ENCODE results near the gene ZNF227. TPM values are rescaled to one million over a fixed set of nuclear protein-coding genes. Genes with fewer than 3 reads are reported as not detected.

ZNF227 gene
- total RNA-seq, 1 experiment from 2014 or later = 18.5 TPM

DNA sequence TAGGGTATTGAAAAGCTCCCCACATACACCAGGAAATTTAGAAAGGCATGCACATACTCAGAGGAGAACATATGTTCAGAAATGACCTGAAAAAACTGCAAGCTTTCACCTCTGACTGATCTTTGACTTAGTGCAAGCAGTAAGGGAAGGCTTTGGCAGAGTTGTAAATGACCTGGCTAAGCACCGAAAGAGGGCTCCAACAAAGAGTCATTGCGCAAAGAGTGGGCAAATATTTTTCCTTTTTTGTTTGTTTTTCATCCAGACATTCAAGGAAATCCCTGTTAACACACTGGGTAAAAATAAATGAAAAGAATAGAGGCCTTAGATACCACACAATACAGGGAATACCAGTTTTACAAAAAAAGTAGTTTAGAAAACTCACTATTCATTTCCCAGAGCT lies 42.2 kb downstream of the ZNF227 start (continued):
- TF ChIP-seq TEAD4 (CRISPR knock-in tag; IDR thresholded peaks at IDR 0.05) (no peak), ESRRA (CRISPR knock-in tag; IDR thresholded peaks at IDR 0.05; ENCODE audit: borderline replicate concordance) (no peak)

DNA sequence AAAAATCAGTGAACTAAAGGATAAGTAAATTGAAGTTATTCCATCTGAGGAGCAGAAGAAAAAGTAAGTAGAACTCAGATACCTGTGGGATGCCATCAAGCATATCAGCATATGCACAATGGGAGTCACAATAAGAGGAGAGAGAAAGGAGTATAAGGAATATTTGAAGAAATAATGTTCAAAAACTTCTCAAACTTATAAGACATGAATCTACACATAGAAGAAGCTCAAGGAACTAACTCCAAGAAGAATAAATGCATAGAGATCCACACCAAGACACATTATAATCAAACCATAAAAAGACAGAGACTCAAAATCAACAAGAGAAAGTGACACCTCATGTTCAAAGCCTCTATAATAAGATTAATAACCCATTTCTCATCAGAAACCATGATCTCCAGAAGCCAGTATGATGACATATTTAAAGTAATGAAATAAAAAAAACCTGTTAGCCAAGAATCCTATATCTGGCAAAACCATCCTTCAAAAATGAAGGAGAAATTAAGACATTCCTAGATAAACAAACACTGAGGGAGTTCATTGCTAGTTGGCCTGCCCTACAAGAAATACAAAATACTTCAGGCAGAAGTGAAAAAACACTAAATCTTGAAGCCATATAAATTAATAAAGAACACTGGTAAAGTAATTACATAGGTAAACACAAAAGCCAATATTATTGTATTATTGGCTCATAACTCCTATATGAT lies 43.5 kb downstream of the ZNF227 start:
- peaks cover 7% of the 10 kb centered on the region for H3K4me1 Mint-ChIP-seq
- no peak for ATAC-seq
- peaks cover 47% of the 10 kb centered on the region for H3K36me3 Mint-ChIP-seq
- peaks cover 70% of the 10 kb centered on the region for H3K9me3 Mint-ChIP-seq
- H3K4me3 Mint-ChIP-seq = no peak overlapping the region
- CTCF ChIA-PET = no interaction called here
- POLR2A ChIA-PET = no interaction called here
- peaks cover 19% of the 10 kb centered on the region for H3K27me3 Mint-ChIP-seq (ENCODE audit: low read depth)
- no peak for DNase-seq (ENCODE audit: low spot score)
- H3K27ac Mint-ChIP-seq = no peak overlapping the region
- TF ChIP-seq, protein P1, sequence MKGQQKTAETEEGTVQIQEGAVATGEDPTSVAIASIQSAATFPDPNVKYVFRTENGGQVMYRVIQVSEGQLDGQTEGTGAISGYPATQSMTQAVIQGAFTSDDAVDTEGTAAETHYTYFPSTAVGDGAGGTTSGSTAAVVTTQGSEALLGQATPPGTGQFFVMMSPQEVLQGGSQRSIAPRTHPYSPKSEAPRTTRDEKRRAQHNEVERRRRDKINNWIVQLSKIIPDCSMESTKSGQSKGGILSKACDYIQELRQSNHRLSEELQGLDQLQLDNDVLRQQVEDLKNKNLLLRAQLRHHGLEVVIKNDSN (CRISPR knock-in tag; IDR thresholded peaks at IDR 0.05) = no peak
- no peak for TF ChIP-seq TCF7 (CRISPR knock-in tag; IDR thresholded peaks at IDR 0.05; ENCODE audit: low read depth)
- TF ChIP-seq, protein P2, sequence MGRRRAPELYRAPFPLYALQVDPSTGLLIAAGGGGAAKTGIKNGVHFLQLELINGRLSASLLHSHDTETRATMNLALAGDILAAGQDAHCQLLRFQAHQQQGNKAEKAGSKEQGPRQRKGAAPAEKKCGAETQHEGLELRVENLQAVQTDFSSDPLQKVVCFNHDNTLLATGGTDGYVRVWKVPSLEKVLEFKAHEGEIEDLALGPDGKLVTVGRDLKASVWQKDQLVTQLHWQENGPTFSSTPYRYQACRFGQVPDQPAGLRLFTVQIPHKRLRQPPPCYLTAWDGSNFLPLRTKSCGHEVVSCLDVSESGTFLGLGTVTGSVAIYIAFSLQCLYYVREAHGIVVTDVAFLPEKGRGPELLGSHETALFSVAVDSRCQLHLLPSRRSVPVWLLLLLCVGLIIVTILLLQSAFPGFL (CRISPR knock-in tag; IDR thresholded peaks at IDR 0.05; ENCODE audit: borderline replicate concordance) = no peak
- TF ChIP-seq CBFB (CRISPR knock-in tag; IDR thresholded peaks at IDR 0.05; ENCODE audit: low read depth) = no peak
- TF ChIP-seq NFYB (CRISPR knock-in tag; conservative IDR thresholded peaks at IDR 0.05; ENCODE audit: low read depth) = no peak
- TF ChIP-seq RORB (CRISPR knock-in tag; IDR thresholded peaks at IDR 0.05) = no peak
- TF ChIP-seq NFATC4 (CRISPR knock-in tag; IDR thresholded peaks at IDR 0.05) = no peak
- TF ChIP-seq TP53 (CRISPR knock-in tag; IDR thresholded peaks at IDR 0.05) = no peak
- TF ChIP-seq, protein P3, sequence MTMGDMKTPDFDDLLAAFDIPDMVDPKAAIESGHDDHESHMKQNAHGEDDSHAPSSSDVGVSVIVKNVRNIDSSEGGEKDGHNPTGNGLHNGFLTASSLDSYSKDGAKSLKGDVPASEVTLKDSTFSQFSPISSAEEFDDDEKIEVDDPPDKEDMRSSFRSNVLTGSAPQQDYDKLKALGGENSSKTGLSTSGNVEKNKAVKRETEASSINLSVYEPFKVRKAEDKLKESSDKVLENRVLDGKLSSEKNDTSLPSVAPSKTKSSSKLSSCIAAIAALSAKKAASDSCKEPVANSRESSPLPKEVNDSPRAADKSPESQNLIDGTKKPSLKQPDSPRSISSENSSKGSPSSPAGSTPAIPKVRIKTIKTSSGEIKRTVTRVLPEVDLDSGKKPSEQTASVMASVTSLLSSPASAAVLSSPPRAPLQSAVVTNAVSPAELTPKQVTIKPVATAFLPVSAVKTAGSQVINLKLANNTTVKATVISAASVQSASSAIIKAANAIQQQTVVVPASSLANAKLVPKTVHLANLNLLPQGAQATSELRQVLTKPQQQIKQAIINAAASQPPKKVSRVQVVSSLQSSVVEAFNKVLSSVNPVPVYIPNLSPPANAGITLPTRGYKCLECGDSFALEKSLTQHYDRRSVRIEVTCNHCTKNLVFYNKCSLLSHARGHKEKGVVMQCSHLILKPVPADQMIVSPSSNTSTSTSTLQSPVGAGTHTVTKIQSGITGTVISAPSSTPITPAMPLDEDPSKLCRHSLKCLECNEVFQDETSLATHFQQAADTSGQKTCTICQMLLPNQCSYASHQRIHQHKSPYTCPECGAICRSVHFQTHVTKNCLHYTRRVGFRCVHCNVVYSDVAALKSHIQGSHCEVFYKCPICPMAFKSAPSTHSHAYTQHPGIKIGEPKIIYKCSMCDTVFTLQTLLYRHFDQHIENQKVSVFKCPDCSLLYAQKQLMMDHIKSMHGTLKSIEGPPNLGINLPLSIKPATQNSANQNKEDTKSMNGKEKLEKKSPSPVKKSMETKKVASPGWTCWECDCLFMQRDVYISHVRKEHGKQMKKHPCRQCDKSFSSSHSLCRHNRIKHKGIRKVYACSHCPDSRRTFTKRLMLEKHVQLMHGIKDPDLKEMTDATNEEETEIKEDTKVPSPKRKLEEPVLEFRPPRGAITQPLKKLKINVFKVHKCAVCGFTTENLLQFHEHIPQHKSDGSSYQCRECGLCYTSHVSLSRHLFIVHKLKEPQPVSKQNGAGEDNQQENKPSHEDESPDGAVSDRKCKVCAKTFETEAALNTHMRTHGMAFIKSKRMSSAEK (CRISPR knock-in tag; IDR thresholded peaks at IDR 0.05; ENCODE audit: borderline replicate concordance) = no peak
- TF ChIP-seq, protein P4, sequence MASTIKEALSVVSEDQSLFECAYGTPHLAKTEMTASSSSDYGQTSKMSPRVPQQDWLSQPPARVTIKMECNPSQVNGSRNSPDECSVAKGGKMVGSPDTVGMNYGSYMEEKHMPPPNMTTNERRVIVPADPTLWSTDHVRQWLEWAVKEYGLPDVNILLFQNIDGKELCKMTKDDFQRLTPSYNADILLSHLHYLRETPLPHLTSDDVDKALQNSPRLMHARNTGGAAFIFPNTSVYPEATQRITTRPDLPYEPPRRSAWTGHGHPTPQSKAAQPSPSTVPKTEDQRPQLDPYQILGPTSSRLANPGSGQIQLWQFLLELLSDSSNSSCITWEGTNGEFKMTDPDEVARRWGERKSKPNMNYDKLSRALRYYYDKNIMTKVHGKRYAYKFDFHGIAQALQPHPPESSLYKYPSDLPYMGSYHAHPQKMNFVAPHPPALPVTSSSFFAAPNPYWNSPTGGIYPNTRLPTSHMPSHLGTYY (CRISPR knock-in tag; IDR thresholded peaks at IDR 0.05) = no peak
- no peak for TF ChIP-seq SMAD4 (CRISPR knock-in tag; IDR thresholded peaks at IDR 0.05)
- no peak for TF ChIP-seq PRRX2 (CRISPR knock-in tag; IDR thresholded peaks at IDR 0.05)
- TF ChIP-seq, protein P5, sequence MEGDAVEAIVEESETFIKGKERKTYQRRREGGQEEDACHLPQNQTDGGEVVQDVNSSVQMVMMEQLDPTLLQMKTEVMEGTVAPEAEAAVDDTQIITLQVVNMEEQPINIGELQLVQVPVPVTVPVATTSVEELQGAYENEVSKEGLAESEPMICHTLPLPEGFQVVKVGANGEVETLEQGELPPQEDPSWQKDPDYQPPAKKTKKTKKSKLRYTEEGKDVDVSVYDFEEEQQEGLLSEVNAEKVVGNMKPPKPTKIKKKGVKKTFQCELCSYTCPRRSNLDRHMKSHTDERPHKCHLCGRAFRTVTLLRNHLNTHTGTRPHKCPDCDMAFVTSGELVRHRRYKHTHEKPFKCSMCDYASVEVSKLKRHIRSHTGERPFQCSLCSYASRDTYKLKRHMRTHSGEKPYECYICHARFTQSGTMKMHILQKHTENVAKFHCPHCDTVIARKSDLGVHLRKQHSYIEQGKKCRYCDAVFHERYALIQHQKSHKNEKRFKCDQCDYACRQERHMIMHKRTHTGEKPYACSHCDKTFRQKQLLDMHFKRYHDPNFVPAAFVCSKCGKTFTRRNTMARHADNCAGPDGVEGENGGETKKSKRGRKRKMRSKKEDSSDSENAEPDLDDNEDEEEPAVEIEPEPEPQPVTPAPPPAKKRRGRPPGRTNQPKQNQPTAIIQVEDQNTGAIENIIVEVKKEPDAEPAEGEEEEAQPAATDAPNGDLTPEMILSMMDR (IDR thresholded peaks at IDR 0.05) = no peak
- TF ChIP-seq, protein P6, sequence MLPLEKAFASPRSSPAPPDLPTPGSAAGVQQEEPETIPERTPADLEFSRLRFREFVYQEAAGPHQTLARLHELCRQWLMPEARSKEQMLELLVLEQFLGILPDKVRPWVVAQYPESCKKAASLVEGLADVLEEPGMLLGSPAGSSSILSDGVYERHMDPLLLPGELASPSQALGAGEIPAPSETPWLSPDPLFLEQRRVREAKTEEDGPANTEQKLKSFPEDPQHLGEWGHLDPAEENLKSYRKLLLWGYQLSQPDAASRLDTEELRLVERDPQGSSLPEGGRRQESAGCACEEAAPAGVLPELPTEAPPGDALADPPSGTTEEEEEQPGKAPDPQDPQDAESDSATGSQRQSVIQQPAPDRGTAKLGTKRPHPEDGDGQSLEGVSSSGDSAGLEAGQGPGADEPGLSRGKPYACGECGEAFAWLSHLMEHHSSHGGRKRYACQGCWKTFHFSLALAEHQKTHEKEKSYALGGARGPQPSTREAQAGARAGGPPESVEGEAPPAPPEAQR (CRISPR knock-in tag; IDR thresholded peaks at IDR 0.05) = no peak
- TF ChIP-seq NFE2L1 (CRISPR knock-in tag; IDR thresholded peaks at IDR 0.05) = no peak
- TF ChIP-seq, protein P7, sequence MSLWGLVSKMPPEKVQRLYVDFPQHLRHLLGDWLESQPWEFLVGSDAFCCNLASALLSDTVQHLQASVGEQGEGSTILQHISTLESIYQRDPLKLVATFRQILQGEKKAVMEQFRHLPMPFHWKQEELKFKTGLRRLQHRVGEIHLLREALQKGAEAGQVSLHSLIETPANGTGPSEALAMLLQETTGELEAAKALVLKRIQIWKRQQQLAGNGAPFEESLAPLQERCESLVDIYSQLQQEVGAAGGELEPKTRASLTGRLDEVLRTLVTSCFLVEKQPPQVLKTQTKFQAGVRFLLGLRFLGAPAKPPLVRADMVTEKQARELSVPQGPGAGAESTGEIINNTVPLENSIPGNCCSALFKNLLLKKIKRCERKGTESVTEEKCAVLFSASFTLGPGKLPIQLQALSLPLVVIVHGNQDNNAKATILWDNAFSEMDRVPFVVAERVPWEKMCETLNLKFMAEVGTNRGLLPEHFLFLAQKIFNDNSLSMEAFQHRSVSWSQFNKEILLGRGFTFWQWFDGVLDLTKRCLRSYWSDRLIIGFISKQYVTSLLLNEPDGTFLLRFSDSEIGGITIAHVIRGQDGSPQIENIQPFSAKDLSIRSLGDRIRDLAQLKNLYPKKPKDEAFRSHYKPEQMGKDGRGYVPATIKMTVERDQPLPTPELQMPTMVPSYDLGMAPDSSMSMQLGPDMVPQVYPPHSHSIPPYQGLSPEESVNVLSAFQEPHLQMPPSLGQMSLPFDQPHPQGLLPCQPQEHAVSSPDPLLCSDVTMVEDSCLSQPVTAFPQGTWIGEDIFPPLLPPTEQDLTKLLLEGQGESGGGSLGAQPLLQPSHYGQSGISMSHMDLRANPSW (CRISPR knock-in tag; conservative IDR thresholded peaks at IDR 0.05; ENCODE audit: low read depth) = no peak
- TF ChIP-seq IRF2 (CRISPR knock-in tag; IDR thresholded peaks at IDR 0.05; ENCODE audit: borderline replicate concordance, low read depth) = no peak
- TF ChIP-seq ZNF396 (CRISPR knock-in tag; IDR thresholded peaks at IDR 0.05; ENCODE audit: borderline replicate concordance) = no peak
- TF ChIP-seq ETV6 (CRISPR knock-in tag; IDR thresholded peaks at IDR 0.05) = no peak

Measured in WTC11 (cell line).